ENCODE results near the gene ITPKB. TPM values are rescaled to one million over a fixed set of nuclear protein-coding genes. Genes with fewer than 3 reads are reported as not detected.
A peak's percentile ranks its signal among the peaks of the same experiment; 100 is the strongest.

Gene ITPKB
- total and polyA plus RNA-seq, 11 donors: 6.2 to 33.7 (median 17.8) TPM

GRCh38 chr1:226654046-226654667, 84.9 kb downstream of the ITPKB start:
- intact Hi-C loops (cut with DNase I): loop anchor here in 3 of 10 donors (5.0 kb wide), 2 partner anchors 78 to 83 kb away; partner anchors contain the start of gene ITPKB (in 2 of the 3)

GRCh38 chr1:226653311-226653921, 85.7 kb downstream of the ITPKB start:
- no peak for TF ChIP-seq CTCF (IDR thresholded peaks at IDR 0.05)
- no peak for TF ChIP-seq POLR2A (IDR thresholded peaks at IDR 0.05)
- 73 to 84% (median 80%) methylated on average over 10 to 11 of the region's 11 CpGs for WGBS, 4 donors
- Histone ChIP-seq H3K4me1 (peaks cover 0 to 70% (median 46%) of the 10 kb centered on the region in 12 donors), H3K36me3 (peaks cover 0 to 6% (median 5%) of the 10 kb centered on the region in 9 donors), H3K27me3 (no peaks in the 10 kb centered on the region), H3K27ac (peak overlapping the region in 9 of 12 donors; percentile 4 to 91 (median 61)), H3K4me3 (peak overlapping the region in 1 of 12 donors; percentile 5), H3K9me3 (no peaks in the 10 kb centered on the region)
- DNase-seq (peak in 3 of 5 donors; percentile 10 to 60 (median 20)), ATAC-seq (no peak)
- intact Hi-C loops (cut with DNase I): loop anchor here in 3 of 10 donors (5.0 kb wide), 2 partner anchors 79 to 84 kb away; partner anchors contain the start of gene ITPKB (in 2 of the 3)

More at GRCh38 chr1:226654046-226654667, 84.9 kb downstream of the ITPKB start:
- 40 to 52% (median 51%) methylated on average over 8 of the region's 8 CpGs for WGBS, 4 donors
- peak in 3 of 5 donors; percentile 27 to 28 (median 27) for DNase-seq
- ATAC-seq: no peak
- Histone ChIP-seq H3K27me3 (no peaks in the 10 kb centered on the region), H3K4me1 (peaks cover 0 to 77% (median 53%) of the 10 kb centered on the region in 12 donors), H3K9me3 (no peaks in the 10 kb centered on the region), H3K4me3 (peak overlapping the region in 1 of 12 donors; percentile 5), H3K36me3 (no peaks in the 10 kb centered on the region), H3K27ac (peak overlapping the region in 9 of 12 donors; percentile 11 to 91 (median 63))
- TF ChIP-seq POLR2A (IDR thresholded peaks at IDR 0.05) (no peak), CTCF (IDR thresholded peaks at IDR 0.05) (no peak)

- peaks cover 0 to 62% (median 42%) of the 10 kb centered on the region in 12 donors for H3K4me1 ChIP-seq
Measured at GRCh38 chr1:226652613-226653012, 86.5 kb downstream of the ITPKB start.

More at GRCh38 chr1:226652613-226653012, 86.5 kb downstream of the ITPKB start:
- H3K27ac ChIP-seq: no peak overlapping the region
- H3K36me3 ChIP-seq: peaks cover 0 to 14% (median 13%) of the 10 kb centered on the region in 9 donors
- no peaks in the 10 kb centered on the region for H3K9me3 ChIP-seq
- DNase-seq (peak in 2 of 5 donors; percentile 18 to 25), ATAC-seq (no peak)
- no peaks in the 10 kb centered on the region for H3K27me3 ChIP-seq
- H3K4me3 ChIP-seq: no peak overlapping the region
- WGBS, 4 donors: 79 to 88% (median 84%) methylated on average over 5 to 6 of the region's 6 CpGs
- no peak for TF ChIP-seq CTCF (IDR thresholded peaks at IDR 0.05)
- TF ChIP-seq POLR2A (IDR thresholded peaks at IDR 0.05): no peak
- intact Hi-C loops (cut with DNase I): loop anchor here in 3 of 10 donors (5.0 kb wide), 2 partner anchors 80 to 85 kb away; partner anchors contain the start of gene ITPKB (in 2 of the 3)

All from heart left ventricle (tissue), 16 donors.